Caco-2 (cell line): ENCODE data around the gene ATCAY. TPM values are rescaled to one million over a fixed set of nuclear protein-coding genes. Genes with fewer than 3 reads are reported as not detected.
A peak's percentile ranks its signal among the peaks of the same experiment; 100 is the strongest.

Source experiments
- BruUV-seq: library from RNA; stranded (reverse); fragments of 400-500 nt; replicated peaks from 2 replicates; lab custom pipeline; 2021; lab: Mats Ljungman, UMichigan
- CTCF ChIA-PET: fragments of 300-600 bp; sonication (Branson Sonifier 250); formaldehyde crosslinking; loops from one replicate; lab custom pipeline; 2022; ENCODE audit warnings: antibody characterized with exemption; lab: Charles Lee
- POLR2A ChIA-PET: fragments of 300-600 bp; sonication (Branson Sonifier 250); formaldehyde crosslinking; loops from one replicate; lab custom pipeline; 2022; ENCODE audit warnings: antibody characterized with exemption; lab: Charles Lee
- DNase-seq, 2 experiments: peaks; one replicate each; pipeline versions ENCODE4 v3.0.0 to v3.0.0-alpha.2; 2020 to 2022
- H3K27me3 ChIP-seq: replicated peaks from 2 replicates; pipeline ENCODE4 v1.6.0; 2011; ENCODE audit warnings: low read length; ENCODE audit not compliant: control insufficient read depth, insufficient read depth
- H3K36me3 ChIP-seq: 2 replicates; pipeline ENCODE4 v1.5.1; 2011; ENCODE audit warnings: low read length; ENCODE audit not compliant: control insufficient read depth, insufficient read depth
- H3K4me1 ChIP-seq: fragments of 250-450 bp; sonication (Bioruptor Pico); 2 replicates; pipeline ENCODE4 v1.5.1; 2020; ENCODE audit warnings: mild to moderate bottlenecking
- H3K4me3 ChIP-seq: 2 replicates; pipeline ENCODE4 v1.5.1; 2011; ENCODE audit warnings: low read depth, mild to moderate bottlenecking, control low read depth, low read length
- H3K9me3 ChIP-seq: fragments of 250-450 bp; sonication (Bioruptor Pico); 2 replicates; pipeline ENCODE4 v1.5.1; 2020; ENCODE audit warnings: mild to moderate bottlenecking, moderate library complexity
- H3K27ac Mint-ChIP-seq: one replicate; pipeline ENCODE4 v1.8.0; 2022; ENCODE audit warnings: mixed read lengths; ENCODE audit not compliant: unreplicated experiment
- H3K27me3 Mint-ChIP-seq: one replicate; pipeline ENCODE4 v1.8.0; 2022; ENCODE audit warnings: mixed read lengths; ENCODE audit not compliant: insufficient read depth, unreplicated experiment
- H3K36me3 Mint-ChIP-seq: one replicate; pipeline ENCODE4 v1.8.0; 2022; ENCODE audit warnings: mild to moderate bottlenecking, mixed read lengths; ENCODE audit not compliant: insufficient read depth, unreplicated experiment
- H3K4me1 Mint-ChIP-seq: one replicate; pipeline ENCODE4 v1.8.0; 2022; ENCODE audit warnings: low read depth, mixed read lengths; ENCODE audit not compliant: unreplicated experiment
- H3K4me3 Mint-ChIP-seq: one replicate; pipeline ENCODE4 v1.8.0; 2022; ENCODE audit warnings: mild to moderate bottlenecking, moderate library complexity, mixed read lengths; ENCODE audit not compliant: unreplicated experiment
- H3K9me3 Mint-ChIP-seq: one replicate; pipeline ENCODE4 v1.8.0; 2022; ENCODE audit warnings: mixed read lengths; ENCODE audit not compliant: unreplicated experiment
- CTCF ChIP-seq, 2 experiments: fragments of 200-600 bp in 1 of 2; IDR thresholded peaks; 1 replicate in 1 of 2; 2 replicates in 1 of 2; pipeline versions ENCODE4 v1.5.1 to v1.8.0; 2011 to 2022; ENCODE audit warnings: antibody characterized with exemption in 1 of 2, control low read depth in 1 of 2, inconsistent platforms in 1 of 2, low read depth in 1 of 2, low read length in 1 of 2, mild to moderate bottlenecking in 1 of 2, moderate library complexity in 1 of 2; ENCODE audit not compliant: insufficient read depth in 1 of 2, severe bottlenecking in 1 of 2, unreplicated experiment in 1 of 2
- intact Hi-C: fragments of 100-400 bp; cut with micrococcal nuclease; formaldehyde crosslinking; loops from one replicate; pipeline ENCODE4 v1.10.0; 2022; ENCODE audit not compliant: unreplicated experiment
- total RNA-seq: library from RNA; stranded (reverse); gene quantifications from 2 replicates; pipeline ENCODE4 v1.2.3, GENCODE V29; 2022

The ATCAY gene
- total RNA-seq, 1 experiment from 2014 or later, result not detected

DNA sequence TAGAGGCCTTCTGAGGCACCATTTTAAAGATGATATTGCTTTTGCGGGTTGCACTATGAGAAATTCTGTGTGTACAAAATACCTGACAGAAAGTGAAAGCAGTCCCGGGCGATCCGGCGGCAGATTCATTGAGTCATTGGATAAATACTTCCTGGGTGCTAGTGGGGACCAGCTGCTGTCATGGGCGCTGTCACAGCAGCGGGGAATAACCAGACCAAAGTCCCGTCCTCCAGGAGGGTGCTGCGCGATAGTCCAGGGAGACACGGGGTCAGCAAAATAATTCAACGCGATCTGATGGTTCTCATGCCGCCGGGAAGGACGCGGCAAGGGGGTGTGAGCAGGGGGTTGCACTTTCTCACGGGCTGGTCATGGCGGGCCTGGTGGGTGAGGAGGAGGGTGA lies 25.2 kb upstream of the ATCAY start:
- H3K36me3 ChIP-seq, result no peaks in the 10 kb centered on the region
- no TSS peak for BruUV-seq
- peak overlapping the region; percentile 15; the same call in 1 of the 2 replicates for H3K4me3 ChIP-seq
- no peaks in the 10 kb centered on the region for H3K27me3 ChIP-seq
- peaks cover 3% of the 10 kb centered on the region for H3K36me3 Mint-ChIP-seq
- H3K27ac Mint-ChIP-seq, result no peak overlapping the region
- intact Hi-C loops, result no loop called here
- no peak for TF ChIP-seq CTCF (IDR thresholded peaks at IDR 0.05; ENCODE audit: insufficient read depth in 1 of 2, low read depth in 1 of 2, low read length in 1 of 2, severe bottlenecking in 1 of 2, unreplicated experiment in 1 of 2)
- H3K4me1 ChIP-seq, result no peaks in the 10 kb centered on the region
- peaks cover 4% of the 10 kb centered on the region for H3K9me3 ChIP-seq
- ChIA-PET POLR2A (no interaction called here), CTCF (no interaction called here)
- H3K4me1 Mint-ChIP-seq, result no peaks in the 10 kb centered on the region
- H3K4me3 Mint-ChIP-seq, result peak overlapping the region; percentile 42
- H3K27me3 Mint-ChIP-seq, result no peaks in the 10 kb centered on the region
- H3K9me3 Mint-ChIP-seq, result peaks cover 10% of the 10 kb centered on the region
- peak in 1 of 2 experiments; percentile 13 for DNase-seq

DNA sequence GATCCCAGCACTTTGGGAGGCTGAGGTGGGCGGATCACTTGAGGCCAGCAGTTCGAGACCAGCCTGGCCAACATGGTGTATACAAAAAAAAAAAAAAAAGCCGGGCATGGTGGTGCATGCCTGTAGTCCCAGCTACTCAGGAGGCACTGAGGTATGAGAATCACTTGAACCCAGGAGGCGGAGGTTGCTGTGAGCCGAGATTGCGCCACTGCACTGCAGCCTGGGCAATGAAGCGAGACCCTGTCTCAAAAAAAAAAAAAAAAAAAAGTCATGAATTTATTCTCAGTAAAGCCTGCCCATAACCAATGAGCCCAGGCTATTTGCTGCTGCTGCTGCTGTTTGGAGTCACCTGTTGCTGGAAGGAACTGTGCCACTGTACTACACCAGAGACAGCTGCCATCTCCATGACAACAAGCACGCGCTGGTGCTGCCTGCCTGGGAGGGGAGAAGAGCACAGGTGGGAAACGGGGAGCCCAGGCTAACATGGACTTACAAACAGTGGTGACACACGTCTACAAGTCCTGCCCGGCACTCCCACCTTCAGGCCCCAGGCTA lies 23.0 kb upstream of the ATCAY start:
- Mint-ChIP-seq H3K4me3 (no peak overlapping the region), H3K36me3 (no peaks in the 10 kb centered on the region), H3K27ac (no peak overlapping the region), H3K27me3 (no peaks in the 10 kb centered on the region), H3K4me1 (no peaks in the 10 kb centered on the region), H3K9me3 (no peaks in the 10 kb centered on the region)
- H3K9me3 ChIP-seq, result no peaks in the 10 kb centered on the region
- no peaks in the 10 kb centered on the region for H3K36me3 ChIP-seq
- ChIA-PET CTCF (no interaction called here), POLR2A (no interaction called here)
- no TSS peak for BruUV-seq
- no peak for DNase-seq
- intact Hi-C loops, result no loop called here
- H3K4me1 ChIP-seq, result no peaks in the 10 kb centered on the region
- no peak overlapping the region for H3K4me3 ChIP-seq
- H3K27me3 ChIP-seq, result no peaks in the 10 kb centered on the region
- no peak for TF ChIP-seq CTCF (IDR thresholded peaks at IDR 0.05; ENCODE audit: insufficient read depth in 1 of 2, low read depth in 1 of 2, low read length in 1 of 2, severe bottlenecking in 1 of 2, unreplicated experiment in 1 of 2)

GRCh38 chr19:3860499-3860898 lies 20.0 kb upstream of the ATCAY start:
- Mint-ChIP-seq H3K36me3 (no peaks in the 10 kb centered on the region), H3K9me3 (no peaks in the 10 kb centered on the region), H3K4me1 (no peaks in the 10 kb centered on the region), H3K4me3 (no peak overlapping the region), H3K27ac (no peak overlapping the region), H3K27me3 (no peaks in the 10 kb centered on the region)
- no peak overlapping the region for H3K4me3 ChIP-seq
- H3K9me3 ChIP-seq, result no peaks in the 10 kb centered on the region
- BruUV-seq, result no TSS peak
- DNase-seq, result no peak
- H3K27me3 ChIP-seq, result no peaks in the 10 kb centered on the region
- no peak for TF ChIP-seq CTCF (IDR thresholded peaks at IDR 0.05; ENCODE audit: insufficient read depth in 1 of 2, low read depth in 1 of 2, low read length in 1 of 2, severe bottlenecking in 1 of 2, unreplicated experiment in 1 of 2)
- ChIA-PET CTCF (no interaction called here), POLR2A (no interaction called here)
- H3K36me3 ChIP-seq, result no peaks in the 10 kb centered on the region
- intact Hi-C loops, result no loop called here
- no peaks in the 10 kb centered on the region for H3K4me1 ChIP-seq
